Thyroid gland (tissue), 4 donors: ENCODE data around the gene CPOX.

Source experiments
- POLR2A ChIP-seq, 2 donors: fragments of 450-650 bp; IDR thresholded peaks; one replicate each; pipeline ENCODE4 v1.6.1; 2017; ENCODE audit warnings: antibody characterized with exemption in 2 of 2, mild to moderate bottlenecking in 2 of 2, moderate library complexity in 1 of 2
- TF ChIP-seq, protein P1 (sequence below), 6 experiments: fragments of 200-600 bp in 3 of 6; fragments of 450-650 bp in 3 of 6; sonication (generic) in 3 of 6; IDR thresholded peaks; one replicate each; pipeline ENCODE4 v1.5.1; 2016 to 2019; ENCODE audit warnings: antibody characterized with exemption in 6 of 6, mild to moderate bottlenecking in 2 of 6, inconsistent platforms in 1 of 6, moderate library complexity in 1 of 6

DNA sequence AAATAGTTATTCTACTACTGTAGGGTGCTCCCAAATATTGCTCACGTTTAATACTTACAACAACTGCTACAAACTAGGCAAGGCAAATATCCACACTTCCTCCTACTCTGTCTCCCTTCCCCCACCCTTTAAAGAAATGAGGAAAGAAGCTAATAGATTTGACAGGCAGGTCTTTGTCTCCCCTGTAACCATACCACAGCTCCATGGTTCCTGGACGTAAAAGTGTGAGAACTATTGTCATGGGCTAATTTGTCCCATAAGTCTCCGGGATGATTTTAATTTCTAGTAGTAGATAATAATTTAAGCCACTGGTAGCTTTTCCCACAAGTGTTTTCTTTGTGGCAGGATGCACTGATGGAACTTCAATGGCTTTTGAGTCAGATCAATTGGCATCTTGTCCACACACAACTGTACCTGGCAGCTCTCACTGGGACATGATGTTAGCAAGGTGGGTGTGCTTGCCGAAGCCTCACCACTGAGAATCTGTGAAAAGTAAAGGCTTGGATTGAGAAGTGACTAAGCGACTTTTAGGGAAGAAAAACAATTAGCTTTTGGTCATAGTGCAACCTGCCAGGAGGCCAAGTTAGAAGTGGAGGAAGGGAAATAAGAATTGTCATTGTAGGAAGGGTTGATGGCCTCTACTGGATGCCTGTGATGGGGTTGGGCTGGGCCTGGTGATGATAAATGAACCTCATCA lies 1.4 kb upstream of the CPOX start:
- TF ChIP-seq, protein P1, sequence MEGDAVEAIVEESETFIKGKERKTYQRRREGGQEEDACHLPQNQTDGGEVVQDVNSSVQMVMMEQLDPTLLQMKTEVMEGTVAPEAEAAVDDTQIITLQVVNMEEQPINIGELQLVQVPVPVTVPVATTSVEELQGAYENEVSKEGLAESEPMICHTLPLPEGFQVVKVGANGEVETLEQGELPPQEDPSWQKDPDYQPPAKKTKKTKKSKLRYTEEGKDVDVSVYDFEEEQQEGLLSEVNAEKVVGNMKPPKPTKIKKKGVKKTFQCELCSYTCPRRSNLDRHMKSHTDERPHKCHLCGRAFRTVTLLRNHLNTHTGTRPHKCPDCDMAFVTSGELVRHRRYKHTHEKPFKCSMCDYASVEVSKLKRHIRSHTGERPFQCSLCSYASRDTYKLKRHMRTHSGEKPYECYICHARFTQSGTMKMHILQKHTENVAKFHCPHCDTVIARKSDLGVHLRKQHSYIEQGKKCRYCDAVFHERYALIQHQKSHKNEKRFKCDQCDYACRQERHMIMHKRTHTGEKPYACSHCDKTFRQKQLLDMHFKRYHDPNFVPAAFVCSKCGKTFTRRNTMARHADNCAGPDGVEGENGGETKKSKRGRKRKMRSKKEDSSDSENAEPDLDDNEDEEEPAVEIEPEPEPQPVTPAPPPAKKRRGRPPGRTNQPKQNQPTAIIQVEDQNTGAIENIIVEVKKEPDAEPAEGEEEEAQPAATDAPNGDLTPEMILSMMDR (IDR thresholded peaks at IDR 0.05) = no peak
- TF ChIP-seq POLR2A (IDR thresholded peaks at IDR 0.05) = no peak
